HCT116 (cell line): ENCODE data around the gene TWIST2. TPM values are rescaled to one million over a fixed set of nuclear protein-coding genes. Genes with fewer than 3 reads are reported as not detected.

ENCODE experiments used
- ATAC-seq: fragments of 200-7000 bp; cut with Tn5 transposase; 2 replicates; pipeline ENCODE4 v1.9.1; 2020; ENCODE audit warnings: mild to moderate bottlenecking, moderate library complexity
- BruUV-seq: library from RNA; stranded (reverse); fragments of 400-500 nt; replicated peaks from 2 replicates; lab custom pipeline; 2021; lab: Mats Ljungman, UMichigan
- CTCF ChIA-PET: fragments of 300-600 bp; sonication (Branson Sonifier 250); formaldehyde crosslinking; loops from one replicate; lab custom pipeline; 2021; ENCODE audit warnings: antibody characterized with exemption; lab: Charles Lee
- POLR2A ChIA-PET: fragments of 300-600, 350-600 bp; sonication (Branson Sonifier 250); formaldehyde crosslinking; loops from one replicate; lab custom pipeline; 2021; ENCODE audit warnings: antibody characterized with exemption; lab: Charles Lee
- RAD21 ChIA-PET, 2 experiments: fragments of 300-600 bp; sonication (Branson Sonifier 250); formaldehyde crosslinking; loops; one replicate each; lab custom pipeline; 2023; ENCODE audit warnings: low total read pairs in 2 of 2; ENCODE audit not compliant: uncharacterized antibody in 2 of 2, unreplicated experiment in 2 of 2, low non-redundant PET in 1 of 2; lab: Charles Lee
- DNase-seq: peaks from one replicate; pipeline ENCODE4 v3.0.0-alpha.2; 2010; ENCODE audit warnings: low read depth, low spot score
- H2AFZ ChIP-seq: fragments of 200-600 bp; shearing (Covaris generic), sonication (generic); 2 replicates; pipeline ENCODE4 v1.6.1; 2017; ENCODE audit warnings: low read depth, mixed run types, mixed read lengths, antibody characterized with exemption, low read length; ENCODE audit not compliant: poor library complexity, severe bottlenecking
- H3K27ac ChIP-seq: 2 replicates; pipeline ENCODE4 v1.5.1; 2012; ENCODE audit warnings: low read depth, low read length
- H3K27me3 ChIP-seq: fragments of 200-600 bp; sonication (generic); 2 replicates; pipeline ENCODE4 v1.6.1; 2016; ENCODE audit warnings: mixed run types, low read length, mixed read lengths; ENCODE audit not compliant: insufficient read depth
- H3K36me3 ChIP-seq, 2 experiments: fragments of 200-500 bp in 1 of 2; fragments of 200-600 bp in 1 of 2; sonication (Bioruptor generic) in 1 of 2; sonication (generic) in 1 of 2; 2 replicates each; pipeline versions ENCODE4 v1.5.1 to v1.6.1; 2014 to 2016; ENCODE audit warnings: low read length in 2 of 2, inconsistent platforms in 1 of 2, mixed read lengths in 1 of 2, mixed run types in 1 of 2; ENCODE audit not compliant: insufficient read depth in 2 of 2, control insufficient read depth in 1 of 2
- H3K4me1 ChIP-seq, 2 experiments: fragments of 200-600 bp in 1 of 2; sonication (generic) in 1 of 2; 2 replicates each; pipeline versions ENCODE4 v1.5.1 to v1.6.1; 2012 to 2017; ENCODE audit warnings: low read length in 2 of 2, inconsistent platforms in 1 of 2, mild to moderate bottlenecking in 1 of 2, mixed read lengths in 1 of 2, mixed run types in 1 of 2, moderate library complexity in 1 of 2; ENCODE audit not compliant: insufficient read depth in 2 of 2, control insufficient read depth in 1 of 2
- H3K4me2 ChIP-seq: fragments of 200-600 bp; sonication (generic); 2 replicates; pipeline ENCODE4 v1.6.1; 2017; ENCODE audit warnings: mixed run types, low read length, mixed read lengths
- H3K4me3 ChIP-seq, 2 experiments: fragments of 200-600 bp in 1 of 2; sonication (generic) in 1 of 2; replicated peaks in 1 of 2; 2 replicates each; pipeline ENCODE4 v1.5.1; 2011 to 2016; ENCODE audit warnings: low read length in 2 of 2, control low read depth in 1 of 2, low read depth in 1 of 2, mild to moderate bottlenecking in 1 of 2, mixed read lengths in 1 of 2, mixed run types in 1 of 2
- H3K79me2 ChIP-seq: fragments of 200-600 bp; sonication (generic); 2 replicates; pipeline ENCODE4 v1.6.1; 2017; ENCODE audit warnings: mild to moderate bottlenecking, mixed run types, low read length, moderate library complexity, mixed read lengths; ENCODE audit not compliant: insufficient read depth
- H3K9ac ChIP-seq: fragments of 200-600 bp; sonication (generic); 2 replicates; pipeline ENCODE4 v1.6.1; 2016; ENCODE audit warnings: low read length, mixed read lengths
- H3K9me2 ChIP-seq: fragments of 200-600 bp; sonication (generic), shearing (Covaris generic); 2 replicates; pipeline ENCODE4 v1.6.1; 2017; ENCODE audit warnings: mixed run types, mild to moderate bottlenecking, moderate library complexity; ENCODE audit not compliant: insufficient read depth
- H3K9me3 ChIP-seq, 2 experiments: fragments of 200-500 bp in 1 of 2; fragments of 200-600 bp in 1 of 2; sonication (Bioruptor generic) in 1 of 2; sonication (generic) in 1 of 2; 2 replicates each; pipeline ENCODE4 v1.6.1; 2014 to 2017; ENCODE audit warnings: low read length in 2 of 2, mixed read lengths in 2 of 2, inconsistent platforms in 1 of 2, low read depth in 1 of 2, mild to moderate bottlenecking in 1 of 2, mixed run types in 1 of 2, moderate library complexity in 1 of 2; ENCODE audit not compliant: control insufficient read depth in 1 of 2, insufficient read depth in 1 of 2
- H4K20me1 ChIP-seq: fragments of 200-600 bp; sonication (generic), shearing (Covaris generic); 2 replicates; pipeline ENCODE4 v1.6.1; 2017; ENCODE audit warnings: mixed run types, mild to moderate bottlenecking, moderate library complexity; ENCODE audit not compliant: insufficient read depth
- ATF3 ChIP-seq: IDR thresholded peaks from 2 replicates; pipeline ENCODE4 v1.6.1; 2012
- CBX3 ChIP-seq: IDR thresholded peaks from 2 replicates; pipeline ENCODE4 v1.6.1; 2012; ENCODE audit warnings: low read depth
- CEBPB ChIP-seq: IDR thresholded peaks from 2 replicates; pipeline ENCODE4 v1.6.1; 2012; ENCODE audit warnings: low read depth
- CTCF ChIP-seq, 3 experiments: fragments of 200-600 bp in 1 of 3; sonication (generic) in 1 of 3; IDR thresholded peaks in 2 of 3; conservative IDR thresholded peaks in 1 of 3; 2 replicates each; pipeline ENCODE4 v1.5.1; 2012 to 2017; ENCODE audit warnings: low read depth in 2 of 3, low read length in 2 of 3, antibody characterized with exemption in 1 of 3, borderline replicate concordance in 1 of 3, control low read depth in 1 of 3, mild to moderate bottlenecking in 1 of 3, mixed read lengths in 1 of 3, mixed run types in 1 of 3, moderate library complexity in 1 of 3; ENCODE audit not compliant: insufficient read depth in 1 of 3
- EGR1 ChIP-seq: IDR thresholded peaks from 2 replicates; pipeline ENCODE4 v1.6.1; 2012; ENCODE audit warnings: low read depth
- ELF1 ChIP-seq: IDR thresholded peaks from 2 replicates; pipeline ENCODE4 v1.6.1; 2012; ENCODE audit warnings: low read depth, borderline replicate concordance
- EZH2 ChIP-seq: fragments of 200-600 bp; sonication (generic); IDR thresholded peaks from 2 replicates; pipeline ENCODE4 v1.6.1; 2017; ENCODE audit warnings: antibody characterized with exemption, mixed run types
- EZH2phosphoT487 ChIP-seq: fragments of 200-600 bp; IDR thresholded peaks from 2 replicates; pipeline ENCODE4 v1.6.1; 2018; ENCODE audit warnings: antibody characterized with exemption, borderline replicate concordance
- FOSL1 ChIP-seq: IDR thresholded peaks from 2 replicates; pipeline ENCODE4 v1.6.1; 2012; ENCODE audit warnings: low read depth
- JUND ChIP-seq: IDR thresholded peaks from 2 replicates; pipeline ENCODE4 v1.6.1; 2012
- MAX ChIP-seq: IDR thresholded peaks from 2 replicates; pipeline ENCODE4 v1.6.1; 2012
- POLR2A ChIP-seq: IDR thresholded peaks from 2 replicates; pipeline ENCODE4 v1.7.0; 2011; ENCODE audit warnings: borderline replicate concordance; ENCODE audit not compliant: insufficient read depth, insufficient read length; ENCODE audit errors: extremely low read depth
- POLR2AphosphoS5 ChIP-seq: IDR thresholded peaks from 2 replicates; pipeline ENCODE4 v1.6.1; 2011; ENCODE audit warnings: mild to moderate bottlenecking, low read depth, low read length, moderate library complexity
- SIN3A ChIP-seq: IDR thresholded peaks from 2 replicates; pipeline ENCODE4 v1.6.1; 2012; ENCODE audit warnings: low read depth
- SP1 ChIP-seq: IDR thresholded peaks from 2 replicates; pipeline ENCODE4 v1.6.1; 2012; ENCODE audit warnings: low read depth
- SRF ChIP-seq: IDR thresholded peaks from 2 replicates; pipeline ENCODE4 v1.6.1; 2012; ENCODE audit warnings: low read depth
- TCF7L2 ChIP-seq: IDR thresholded peaks from 2 replicates; pipeline ENCODE4 v1.7.0; 2011; ENCODE audit warnings: borderline replicate concordance, inconsistent platforms; ENCODE audit not compliant: insufficient read depth, insufficient read length; ENCODE audit errors: extremely low read depth
- ZFX ChIP-seq: fragments of 450-650 bp; IDR thresholded peaks from 2 replicates; pipeline ENCODE4 v1.6.1; 2017
- intact Hi-C: fragments of 100-400 bp; cut with micrococcal nuclease; formaldehyde crosslinking; loops from 2 replicates; pipeline ENCODE4 v1.10.0; 2022
- total RNA-seq: library from RNA; stranded (reverse); gene quantifications from one replicate; pipeline ENCODE4 v1.2.1, GENCODE V29; 2021; ENCODE audit not compliant: unreplicated experiment

The TWIST2 gene
- total RNA-seq, 1 experiment from 2014 or later, result not detected

- no peak for DNase-seq
- no peak for ATAC-seq
- Histone ChIP-seq H3K4me2 (no peak overlapping the region), H3K4me1 (no peaks in the 10 kb centered on the region), H4K20me1 (no peaks in the 10 kb centered on the region), H3K9me2 (no peaks in the 10 kb centered on the region), H3K27ac (no peak overlapping the region), H2AFZ (no peak overlapping the region), H3K27me3 (no peaks in the 10 kb centered on the region), H3K36me3 (no peaks in the 10 kb centered on the region), H3K4me3 (no peak overlapping the region), H3K79me2 (no peaks in the 10 kb centered on the region), H3K9me3 (no peaks in the 10 kb centered on the region; a peak in 1 of 4 replicates), H3K9ac (no peak overlapping the region)
- BruUV-seq, result no TSS peak
- ChIA-PET CTCF (no interaction called here), POLR2A (no interaction called here), RAD21 (no interaction called here)
- TF ChIP-seq EGR1, result no peak
- TF ChIP-seq SP1, result no peak
- TF ChIP-seq POLR2AphosphoS5, result no peak
- TF ChIP-seq ATF3, result no peak
- no peak for TF ChIP-seq POLR2A
- no peak for TF ChIP-seq EZH2
- no peak for TF ChIP-seq TCF7L2
- TF ChIP-seq MAX, result no peak
- TF ChIP-seq CBX3, result no peak
- TF ChIP-seq FOSL1, result no peak
- no peak for TF ChIP-seq CEBPB
- TF ChIP-seq EZH2phosphoT487, result no peak
- no peak for TF ChIP-seq SIN3A
- TF ChIP-seq ELF1, result no peak
- no peak for TF ChIP-seq SRF
- TF ChIP-seq CTCF (IDR thresholded peaks at IDR 0.05 in 2 of 3, conservative IDR thresholded peaks at IDR 0.05 in 1 of 3; ENCODE audit: borderline replicate concordance in 1 of 3, insufficient read depth in 1 of 3, low read depth in 2 of 3, low read length in 2 of 3), result no peak
- no peak for TF ChIP-seq ZFX
- no peak for TF ChIP-seq JUND
- intact Hi-C loops, result no loop called here
Measured at GRCh38 chr2:238904716-238905115, 56.8 kb downstream of the TWIST2 start.
